Mesenchymal stem cell (in vitro differentiated cells and primary cell): ENCODE measurements around the gene TSPYL1.
A peak's percentile ranks its signal among the peaks of the same experiment; 100 is the strongest.

Experiments
- DNase-seq: peaks from one replicate; pipeline ENCODE4 v3.0.0-alpha.2; 2013
- H2AFZ ChIP-seq: one replicate; pipeline ENCODE4 v1.6.1; 2013; ENCODE audit warnings: low read depth, mild to moderate bottlenecking, control low read depth, inconsistent platforms, low read length, moderate library complexity
- H2AK5ac ChIP-seq: 2 replicates; pipeline ENCODE4 v1.6.1; 2013; ENCODE audit warnings: low read length, moderate library complexity, mild to moderate bottlenecking, inconsistent platforms; ENCODE audit not compliant: severe bottlenecking
- H2BK120ac ChIP-seq: one replicate; pipeline ENCODE4 v1.6.1; 2013; ENCODE audit warnings: low read depth, mild to moderate bottlenecking, inconsistent platforms, low read length, moderate library complexity
- H2BK12ac ChIP-seq, 2 experiments: one replicate each; pipeline ENCODE4 v1.6.1; 2013; ENCODE audit warnings: inconsistent platforms in 2 of 2, low read length in 2 of 2, mild to moderate bottlenecking in 2 of 2, moderate library complexity in 2 of 2, control low read depth in 1 of 2
- H2BK15ac ChIP-seq: one replicate; pipeline ENCODE4 v1.6.1; 2013; ENCODE audit warnings: mild to moderate bottlenecking, low read depth, inconsistent platforms; ENCODE audit not compliant: poor library complexity, severe bottlenecking
- H2BK5ac ChIP-seq: 2 replicates; pipeline ENCODE4 v1.6.1; 2013; ENCODE audit warnings: low read depth, mild to moderate bottlenecking, low read length, control low read depth, inconsistent platforms; ENCODE audit not compliant: poor library complexity, severe bottlenecking
- H3K14ac ChIP-seq, 2 experiments: one replicate each; pipeline ENCODE4 v1.6.1; 2013; ENCODE audit warnings: inconsistent platforms in 2 of 2, low read length in 2 of 2, control low read depth in 1 of 2, mild to moderate bottlenecking in 1 of 2, moderate library complexity in 1 of 2
- H3K18ac ChIP-seq, 2 experiments: one replicate each; pipeline ENCODE4 v1.6.1; 2013; ENCODE audit warnings: inconsistent platforms in 2 of 2, low read length in 2 of 2, control low read depth in 1 of 2, low read depth in 1 of 2, mild to moderate bottlenecking in 1 of 2
- H3K23ac ChIP-seq, 2 experiments: one replicate each; pipeline ENCODE4 v1.6.1; 2013; ENCODE audit warnings: inconsistent platforms in 2 of 2, low read length in 2 of 2, mild to moderate bottlenecking in 2 of 2, moderate library complexity in 2 of 2, control low read depth in 1 of 2
- H3K27ac ChIP-seq: 2 replicates; pipeline ENCODE4 v1.5.1; 2013; ENCODE audit warnings: mild to moderate bottlenecking, moderate library complexity, low read length, control low read depth, inconsistent platforms; ENCODE audit not compliant: poor library complexity, severe bottlenecking
- H3K27me3 ChIP-seq, 2 experiments: 2 replicates each; pipeline versions ENCODE4 v1.6.1 to v1.7.0; 2013; ENCODE audit warnings: low read length in 2 of 2, mild to moderate bottlenecking in 2 of 2, moderate library complexity in 2 of 2, control low read depth in 1 of 2, inconsistent platforms in 1 of 2; ENCODE audit not compliant: control insufficient read depth in 1 of 2, insufficient read depth in 1 of 2
- H3K36me3 ChIP-seq, 2 experiments: 2 replicates each; pipeline versions ENCODE4 v1.6.1 to v1.7.0; 2013; ENCODE audit warnings: low read length in 2 of 2, control low read depth in 1 of 2, inconsistent platforms in 1 of 2, low read depth in 1 of 2, mild to moderate bottlenecking in 1 of 2; ENCODE audit not compliant: insufficient read depth in 2 of 2, control insufficient read depth in 1 of 2
- H3K4ac ChIP-seq, 2 experiments: one replicate each; pipeline ENCODE4 v1.6.1; 2013; ENCODE audit warnings: inconsistent platforms in 2 of 2, low read length in 2 of 2, mild to moderate bottlenecking in 2 of 2, moderate library complexity in 2 of 2, control low read depth in 1 of 2, low read depth in 1 of 2
- H3K4me1 ChIP-seq: 2 replicates; pipeline ENCODE4 v1.6.1; 2013; ENCODE audit warnings: low read depth, low read length, control low read depth; ENCODE audit not compliant: control insufficient read depth, insufficient read depth
- H3K4me2 ChIP-seq: 2 replicates; pipeline ENCODE4 v1.6.1; 2013; ENCODE audit warnings: low read length, mild to moderate bottlenecking, inconsistent platforms; ENCODE audit not compliant: poor library complexity, severe bottlenecking
- H3K4me3 ChIP-seq, 2 experiments: 2 replicates each; pipeline versions ENCODE4 v1.5.1 to v1.7.0; 2013; ENCODE audit warnings: low read length in 2 of 2, mild to moderate bottlenecking in 2 of 2, control low read depth in 1 of 2, low read depth in 1 of 2; ENCODE audit not compliant: insufficient read depth in 1 of 2
- H3K79me1 ChIP-seq: replicated peaks from 2 replicates; pipeline ENCODE4 v1.6.1; 2013; ENCODE audit warnings: mild to moderate bottlenecking, control low read depth, low read length, inconsistent platforms; ENCODE audit not compliant: poor library complexity, severe bottlenecking
- H3K9ac ChIP-seq: 2 replicates; pipeline ENCODE4 v1.7.0; 2013; ENCODE audit warnings: mild to moderate bottlenecking, low read length, moderate library complexity
- H3K9me3 ChIP-seq: 2 replicates; pipeline ENCODE4 v1.7.0; 2013; ENCODE audit warnings: mild to moderate bottlenecking, low read length; ENCODE audit not compliant: control insufficient read depth
- H4K8ac ChIP-seq: one replicate; pipeline ENCODE4 v1.6.1; 2013; ENCODE audit warnings: inconsistent platforms, mild to moderate bottlenecking, low read length, moderate library complexity
- H4K91ac ChIP-seq: one replicate; pipeline ENCODE4 v1.6.1; 2013; ENCODE audit warnings: mild to moderate bottlenecking, low read length, inconsistent platforms
- WGBS: methylation state at CpG from one replicate; pipeline ENCODE4 v1.1.7; 2013; ENCODE audit warnings: mixed read lengths; 5-methylcytosine and 5-hydroxymethylcytosine counted together

TSPYL1 gene

GRCh38 chr6:116280161-116280932 is 617 bp upstream of the TSPYL1 start:
- no peak overlapping the region for H2BK5ac ChIP-seq
- peak overlapping the region; percentile 62 for H2AFZ ChIP-seq

GRCh38 chr6:116278854-116279231 is 887 bp downstream of the TSPYL1 start:
- H3K4me2 ChIP-seq = peak overlapping the region; percentile 74
- H3K14ac ChIP-seq = no peak overlapping the region
- H3K4me1 ChIP-seq = peaks cover 7% of the 10 kb centered on the region
- DNase-seq = no peak
- no peak overlapping the region for H4K8ac ChIP-seq
- H3K27ac ChIP-seq = peak overlapping the region; percentile 97
- H2AK5ac ChIP-seq = no peak overlapping the region
- H3K79me1 ChIP-seq = peaks cover 7% of the 10 kb centered on the region
- H2BK12ac ChIP-seq = no peak overlapping the region
- H3K9ac ChIP-seq = peak overlapping the region; percentile 96
- no peaks in the 10 kb centered on the region for H3K9me3 ChIP-seq
- H3K36me3 ChIP-seq = peaks cover 9 to 35% of the 10 kb centered on the region in 2 experiments
- no peak overlapping the region for H3K23ac ChIP-seq
- H3K27me3 ChIP-seq = no peaks in the 10 kb centered on the region
- H2BK15ac ChIP-seq = no peak overlapping the region
- H3K18ac ChIP-seq = peak overlapping the region; percentile 93 to 97
- WGBS = 51% methylated on average over 12 of the region's 12 CpGs
- H2BK5ac ChIP-seq = no peak overlapping the region
- H3K4ac ChIP-seq = peak overlapping the region in 1 of 2 experiments; percentile 80
- H2AFZ ChIP-seq = no peak overlapping the region
- H4K91ac ChIP-seq = no peak overlapping the region
- no peak overlapping the region for H2BK120ac ChIP-seq
- H3K4me3 ChIP-seq = peak overlapping the region; percentile 77 to 95

More at GRCh38 chr6:116280161-116280932, 617 bp upstream of the TSPYL1 start:
- Histone ChIP-seq H4K8ac (peak overlapping the region; percentile 73), H3K18ac (peak overlapping the region; percentile 70 to 73), H3K4me1 (peaks cover 7% of the 10 kb centered on the region), H3K4me3 (peak overlapping the region; percentile 47 to 95), H2AK5ac (peak overlapping the region; percentile 46), H3K79me1 (peaks cover 5% of the 10 kb centered on the region), H3K4me2 (peak overlapping the region; percentile 49), H3K14ac (no peak overlapping the region), H3K4ac (peak overlapping the region; percentile 77 to 78), H3K36me3 (peaks cover 4 to 26% of the 10 kb centered on the region in 2 experiments), H2BK120ac (no peak overlapping the region), H3K9ac (peak overlapping the region; percentile 96), H3K23ac (no peak overlapping the region), H3K27me3 (no peaks in the 10 kb centered on the region), H2BK15ac (no peak overlapping the region), H3K27ac (peak overlapping the region; percentile 97), H2BK12ac (no peak overlapping the region), H4K91ac (peak overlapping the region; percentile 54), H3K9me3 (no peaks in the 10 kb centered on the region)
- peak; percentile 28 for DNase-seq
- WGBS = 31% methylated on average over 5 of the region's 8 CpGs

DNA sequence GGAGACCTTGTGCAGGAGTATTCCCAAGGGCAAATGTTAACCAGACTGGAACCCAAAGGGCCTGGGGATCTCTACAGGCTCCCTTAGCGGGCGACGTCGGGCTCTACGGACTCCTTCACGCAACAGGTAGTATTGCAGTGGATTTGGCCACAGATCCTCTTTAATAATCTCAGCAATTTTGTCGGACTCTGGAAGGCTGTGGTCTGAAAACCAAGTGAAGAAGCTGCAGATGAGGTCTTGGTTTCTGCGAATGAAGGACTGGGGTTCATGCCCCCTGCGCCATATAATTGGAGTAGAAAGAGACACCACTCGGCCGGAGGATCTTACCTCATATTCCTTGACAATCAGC is 1.3 kb downstream of the TSPYL1 start:
- Histone ChIP-seq H2AFZ (no peak overlapping the region), H3K4ac (no peak overlapping the region), H4K8ac (no peak overlapping the region), H3K4me1 (peaks cover 7% of the 10 kb centered on the region), H3K4me3 (peak overlapping the region in 1 of 2 experiments; percentile 95), H3K27ac (no peak overlapping the region), H2BK120ac (no peak overlapping the region), H2AK5ac (no peak overlapping the region), H2BK5ac (no peak overlapping the region), H3K27me3 (no peaks in the 10 kb centered on the region), H3K23ac (peak overlapping the region in 1 of 2 experiments; percentile 31), H3K14ac (peak overlapping the region in 1 of 2 experiments; percentile 62), H3K9ac (peak overlapping the region; percentile 96), H2BK15ac (no peak overlapping the region), H3K4me2 (peak overlapping the region; percentile 74), H3K79me1 (peaks cover 8% of the 10 kb centered on the region), H3K18ac (no peak overlapping the region), H3K36me3 (peaks cover 10 to 36% of the 10 kb centered on the region in 2 experiments), H3K9me3 (no peaks in the 10 kb centered on the region), H2BK12ac (no peak overlapping the region), H4K91ac (no peak overlapping the region)
- no peak for DNase-seq
- 96% methylated on average over 11 of the region's 11 CpGs for WGBS

- Histone ChIP-seq H3K27ac (no peak overlapping the region), H3K9ac (peak overlapping the region; percentile 96), H3K23ac (no peak overlapping the region), H3K36me3 (peaks cover 10 to 50% of the 10 kb centered on the region in 2 experiments), H2BK15ac (no peak overlapping the region), H3K79me1 (peaks cover 9% of the 10 kb centered on the region), H3K9me3 (no peaks in the 10 kb centered on the region), H2BK120ac (no peak overlapping the region), H3K4me1 (peaks cover 7% of the 10 kb centered on the region), H3K18ac (no peak overlapping the region), H3K4me3 (peak overlapping the region in 1 of 2 experiments; percentile 95), H2AFZ (no peak overlapping the region), H2BK5ac (no peak overlapping the region), H3K14ac (no peak overlapping the region), H3K27me3 (no peaks in the 10 kb centered on the region), H3K4ac (no peak overlapping the region), H2AK5ac (no peak overlapping the region), H3K4me2 (peak overlapping the region; percentile 57), H2BK12ac (no peak overlapping the region), H4K91ac (no peak overlapping the region), H4K8ac (no peak overlapping the region)
- WGBS = 61% methylated on average over 3 of the region's 3 CpGs
- no peak for DNase-seq
These were observed 2.6 kb downstream of the TSPYL1 start for GRCh38 chr6:116277124-116277523.
